ENCODE results near the gene SLC25A26. TPM values are rescaled to one million over a fixed set of nuclear protein-coding genes. Genes with fewer than 3 reads are reported as not detected.

SLC25A26 gene
- total RNA-seq, 1 donor from 2014 or later, result 23.2 TPM

GRCh38 chr3:66395635-66396034 lies 174.8 kb downstream of the SLC25A26 start:
- intact Hi-C loops (cut with micrococcal nuclease), result loop anchor here (2.0 kb wide), 1 partner anchor 77 kb away; no protein-coding TSS in a partner anchor

GRCh38 chr3:66396161-66396760 lies 175.5 kb downstream of the SLC25A26 start:
- intact Hi-C loops (cut with micrococcal nuclease), result no loop called here
- DNase-seq (no peak), ATAC-seq (ENCODE audit: low read depth) (no peak)
- Mint-ChIP-seq H3K9me3 (no peaks in the 10 kb centered on the region), H3K27ac (no peak overlapping the region), H3K4me1 (peaks cover 33% of the 10 kb centered on the region), H3K4me3 (no peak overlapping the region), H3K27me3 (no peaks in the 10 kb centered on the region), H3K36me3 (ENCODE audit: low read depth) (no peaks in the 10 kb centered on the region)
- TF ChIP-seq CTCF (IDR thresholded peaks at IDR 0.05), result no peak
- ChIA-PET CTCF (no interaction called here), POLR2A (no interaction called here)

More at GRCh38 chr3:66395635-66396034, 174.8 kb downstream of the SLC25A26 start:
- Mint-ChIP-seq H3K9me3 (no peaks in the 10 kb centered on the region), H3K4me3 (no peak overlapping the region), H3K4me1 (peaks cover 38% of the 10 kb centered on the region), H3K36me3 (ENCODE audit: low read depth) (no peaks in the 10 kb centered on the region), H3K27me3 (no peaks in the 10 kb centered on the region), H3K27ac (no peak overlapping the region)
- ChIA-PET POLR2A (no interaction called here), CTCF (no interaction called here)
- no peak for DNase-seq
- ATAC-seq (ENCODE audit: low read depth), result no peak
- TF ChIP-seq CTCF (IDR thresholded peaks at IDR 0.05), result no peak

GRCh38 chr3:66396888-66397287 lies 176.1 kb downstream of the SLC25A26 start:
- ATAC-seq (ENCODE audit: low read depth) (no peak), DNase-seq (no peak)
- Mint-ChIP-seq H3K27me3 (no peaks in the 10 kb centered on the region), H3K27ac (no peak overlapping the region), H3K36me3 (ENCODE audit: low read depth) (no peaks in the 10 kb centered on the region), H3K4me3 (no peak overlapping the region), H3K9me3 (no peaks in the 10 kb centered on the region), H3K4me1 (peaks cover 30% of the 10 kb centered on the region)
- POLR2A ChIA-PET, result interaction anchor here (0.8 kb wide), 1 partner anchor 72 kb away, joined by 3 read pairs; no protein-coding TSS in a partner anchor
- CTCF ChIA-PET, result no interaction called here
- intact Hi-C loops (cut with micrococcal nuclease), result no loop called here
- TF ChIP-seq CTCF (IDR thresholded peaks at IDR 0.05), result no peak

GRCh38 chr3:66397745-66398144 lies 176.9 kb downstream of the SLC25A26 start:
- H3K27ac Mint-ChIP-seq, result no peak overlapping the region
- intact Hi-C loops (cut with micrococcal nuclease), result no loop called here
- no peaks in the 10 kb centered on the region for H3K9me3 Mint-ChIP-seq
- DNase-seq, result no peak
- H3K27me3 Mint-ChIP-seq, result no peaks in the 10 kb centered on the region
- H3K36me3 Mint-ChIP-seq (ENCODE audit: low read depth), result no peaks in the 10 kb centered on the region
- CTCF ChIA-PET, result no interaction called here
- TF ChIP-seq CTCF (IDR thresholded peaks at IDR 0.05), result no peak
- H3K4me3 Mint-ChIP-seq, result no peak overlapping the region
- H3K4me1 Mint-ChIP-seq, result peaks cover 22% of the 10 kb centered on the region
- POLR2A ChIA-PET, result no interaction called here
- ATAC-seq (ENCODE audit: low read depth), result no peak

GRCh38 chr3:66398228-66399025 lies 177.6 kb downstream of the SLC25A26 start:
- no peak for TF ChIP-seq CTCF (IDR thresholded peaks at IDR 0.05)

More at GRCh38 chr3:66398228-66399025, 177.6 kb downstream of the SLC25A26 start:
- no peaks in the 10 kb centered on the region for H3K36me3 Mint-ChIP-seq (ENCODE audit: low read depth)
- no peak for DNase-seq
- POLR2A ChIA-PET, result no interaction called here
- CTCF ChIA-PET, result no interaction called here
- intact Hi-C loops (cut with micrococcal nuclease), result no loop called here
- H3K4me3 Mint-ChIP-seq, result no peak overlapping the region
- H3K27ac Mint-ChIP-seq, result no peak overlapping the region
- peaks cover 15% of the 10 kb centered on the region for H3K4me1 Mint-ChIP-seq
- ATAC-seq (ENCODE audit: low read depth), result no peak
- H3K9me3 Mint-ChIP-seq, result no peaks in the 10 kb centered on the region
- H3K27me3 Mint-ChIP-seq, result no peaks in the 10 kb centered on the region

All from activated B cell treated with CpG ODN at 0.5 μM for 24 hours (primary cell).